GM21528 (cell line): ENCODE data around the gene SUSD4.
"Not testable (repeated sequence)": the region's sequence is repeated elsewhere in the genome, so short reads cannot be mapped to it uniquely, and the experiment has no call there.

Experiments
- ATAC-seq: cut with Tn5 transposase; IDR thresholded peaks from one replicate; pipeline ENCODE4 v1.9.1; 2021; ENCODE audit warnings: mild to moderate bottlenecking, moderate library complexity; ENCODE audit not compliant: unreplicated experiment, low FRiP score

SUSD4 gene

DNA sequence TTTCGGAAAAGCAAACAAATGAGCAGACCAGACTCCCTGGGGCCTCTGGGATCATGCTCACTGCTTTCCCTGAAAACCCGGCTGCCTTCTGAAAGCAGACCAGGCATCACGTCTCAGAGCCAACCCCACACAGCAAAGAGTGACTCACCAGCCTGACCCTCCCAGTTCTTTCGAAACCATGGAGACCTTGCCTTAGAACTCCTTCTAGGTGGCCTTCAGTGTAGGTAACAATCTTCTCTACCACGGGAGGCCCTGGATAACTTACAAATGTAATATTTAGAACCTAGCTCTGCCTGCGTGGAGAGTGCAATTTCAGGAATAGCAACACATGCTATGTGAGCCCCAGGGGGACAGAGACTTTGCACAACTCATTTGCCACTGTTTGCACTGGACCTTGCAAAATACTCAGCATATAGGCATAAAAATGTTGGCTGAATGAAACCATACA is 105.2 kb downstream of the SUSD4 start:
- ATAC-seq, result no peak

DNA sequence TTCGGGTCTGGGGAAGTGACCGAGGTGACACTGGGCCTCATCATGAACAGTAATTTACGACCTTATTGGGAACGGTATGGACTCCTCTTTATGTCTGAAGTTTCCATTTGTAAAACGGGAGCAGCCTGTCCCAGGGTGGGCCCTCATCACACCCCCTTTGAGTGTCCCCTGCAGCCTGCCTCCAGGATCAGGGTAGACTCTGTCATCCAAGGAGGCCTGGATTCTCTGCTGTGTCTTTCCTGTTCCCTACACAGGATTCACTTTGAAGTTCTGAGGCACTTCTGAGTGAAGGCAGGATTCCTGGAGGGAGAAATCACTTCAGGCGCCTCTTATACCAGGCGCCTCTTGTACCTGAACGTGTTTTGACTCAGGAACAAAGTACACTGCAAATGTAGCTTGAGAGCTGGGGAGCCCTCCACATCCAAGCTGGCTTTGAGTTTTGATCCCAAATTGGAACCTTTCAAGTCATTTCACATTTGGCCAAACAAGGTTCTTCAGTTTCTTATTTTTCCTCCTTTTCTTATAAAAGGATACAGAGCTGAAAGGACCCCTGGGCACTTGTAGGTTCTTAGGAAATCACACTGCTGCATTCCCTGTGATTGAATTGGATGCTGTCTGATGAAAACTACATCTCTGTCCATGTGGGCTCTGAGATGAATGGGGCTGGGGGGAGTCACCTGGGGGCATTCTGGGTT is 106.0 kb downstream of the SUSD4 start:
- no peak for ATAC-seq

DNA sequence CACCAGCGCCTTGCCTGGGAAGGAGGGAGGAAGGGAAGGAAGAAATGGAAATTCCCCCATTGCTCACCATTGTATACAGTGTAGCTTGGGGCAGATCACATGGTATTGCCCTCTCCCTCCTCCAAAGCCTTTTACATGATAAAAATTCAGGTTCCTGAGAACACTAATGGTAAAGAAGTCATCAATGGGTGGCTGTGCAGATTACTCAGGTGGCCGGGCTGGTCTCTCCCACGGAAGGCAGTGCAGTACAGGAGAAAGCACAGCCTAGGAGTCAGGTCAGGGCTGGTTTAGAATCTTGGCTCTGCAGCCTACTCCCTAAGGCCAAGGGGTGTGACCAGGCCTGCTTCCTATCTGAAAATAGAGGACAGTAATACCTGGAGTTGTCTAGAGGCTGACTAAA is 107.9 kb downstream of the SUSD4 start:
- ATAC-seq, result no peak

DNA sequence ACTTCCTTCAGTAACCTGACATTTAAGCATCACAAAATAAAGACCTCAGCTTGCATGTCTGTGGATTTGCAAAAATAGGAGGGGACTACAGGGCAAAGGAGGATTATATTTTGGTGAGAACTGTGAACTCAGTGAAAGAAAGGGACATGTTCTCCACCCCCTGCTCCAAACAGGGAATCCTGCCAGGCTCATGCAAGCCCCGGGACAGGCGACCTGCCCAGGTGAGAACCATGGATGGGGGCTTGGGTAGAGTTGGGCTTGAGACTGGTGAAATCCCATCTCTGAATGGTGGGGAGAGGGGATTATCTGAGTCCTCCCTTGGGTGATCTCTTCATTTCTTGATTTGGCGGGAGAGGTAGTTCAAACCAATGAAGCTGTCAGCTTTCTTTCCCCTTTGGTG is 110.1 kb downstream of the SUSD4 start:
- ATAC-seq, result no peak

DNA sequence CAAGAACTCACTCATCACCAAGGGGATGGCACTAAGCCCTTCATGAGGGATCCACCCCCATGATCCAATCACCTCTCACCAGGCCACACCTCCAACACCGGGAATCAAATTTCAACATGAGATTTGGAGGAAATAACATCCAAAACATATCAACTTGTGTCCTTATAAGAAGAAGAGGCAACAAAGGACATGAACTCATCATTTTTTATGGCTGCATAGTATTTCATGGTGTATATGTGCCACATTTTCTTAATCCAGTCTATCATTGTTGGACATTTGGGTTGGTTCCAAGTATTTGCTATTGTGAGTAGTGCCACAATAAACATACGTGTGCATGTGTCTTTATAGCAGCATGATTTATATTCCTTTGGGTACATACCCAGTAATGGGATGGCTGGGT is 112.6 kb downstream of the SUSD4 start:
- not testable (repeated sequence) for ATAC-seq

DNA sequence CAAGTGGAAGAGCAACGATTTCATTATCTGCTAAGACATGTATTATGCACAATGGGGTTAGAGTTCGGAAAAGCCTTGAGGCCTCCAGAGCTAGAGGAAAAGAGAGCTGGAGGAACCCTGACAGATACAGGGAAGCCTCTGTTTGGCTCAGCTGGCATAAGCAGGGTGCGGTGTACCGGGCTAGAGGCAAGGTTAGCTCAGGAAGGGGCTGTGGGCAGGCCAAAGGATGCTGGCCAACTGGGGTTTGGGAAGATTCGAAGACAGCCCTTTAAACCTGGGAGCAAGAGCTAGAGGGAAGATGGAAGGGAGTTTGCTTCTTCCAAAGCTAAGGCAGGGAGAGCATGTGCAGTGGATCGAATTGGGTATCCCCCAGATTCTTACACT is 113.4 kb downstream of the SUSD4 start:
- ATAC-seq, result no peak

DNA sequence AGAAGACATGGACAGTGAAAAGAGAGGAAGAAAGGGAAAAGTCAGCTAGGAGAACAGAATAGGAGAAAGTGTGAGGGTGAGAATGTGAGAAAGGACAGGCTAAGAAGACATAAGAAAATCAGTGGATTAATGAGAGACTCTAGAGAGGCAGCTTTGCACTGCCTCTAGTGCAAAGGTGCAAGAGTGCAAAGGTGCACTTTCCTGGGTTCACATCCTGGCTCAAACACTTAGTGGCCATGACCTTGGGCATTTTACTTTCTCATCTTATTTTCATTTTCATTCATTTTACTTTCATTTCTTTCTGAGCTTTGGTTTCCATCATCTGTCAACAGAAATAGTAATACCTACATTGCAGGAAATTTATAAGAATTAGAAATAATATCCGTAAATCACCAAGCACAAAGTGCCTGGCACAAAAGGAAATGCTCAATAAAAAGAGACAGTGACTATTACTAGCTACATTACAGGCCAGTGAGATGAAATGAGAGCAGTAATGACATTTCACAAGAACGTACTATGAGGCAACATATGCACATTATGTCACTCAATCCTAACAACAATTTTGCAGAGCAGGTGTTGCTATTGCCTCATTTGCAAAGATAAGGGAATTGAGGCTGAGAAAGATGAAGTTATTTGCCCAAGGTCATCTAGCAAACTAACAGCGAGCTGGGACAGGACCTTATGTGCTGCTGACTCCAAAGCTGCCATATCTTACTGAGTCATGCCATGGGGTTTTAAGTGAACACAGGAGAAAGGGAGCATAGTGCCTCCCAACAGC is 113.9 kb downstream of the SUSD4 start:
- ATAC-seq, result no peak

DNA sequence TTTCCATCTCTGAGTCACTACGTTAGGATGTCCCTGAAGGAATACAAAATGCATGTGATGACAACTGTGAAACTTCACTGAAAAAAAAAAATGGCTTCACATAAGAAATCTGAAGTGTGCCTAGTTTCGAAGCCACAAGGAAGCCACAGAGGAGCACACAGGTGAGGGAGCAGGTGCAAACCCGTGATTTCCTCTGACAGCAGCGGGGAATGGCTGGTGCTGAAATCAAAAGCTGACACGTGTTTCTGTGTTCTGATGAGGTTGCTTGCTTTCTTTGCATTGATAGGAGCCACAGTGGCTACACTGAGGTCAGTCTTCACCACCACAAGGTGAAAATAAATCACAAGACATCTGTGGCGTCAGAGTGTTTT is 115.2 kb downstream of the SUSD4 start:
- no peak for ATAC-seq

DNA sequence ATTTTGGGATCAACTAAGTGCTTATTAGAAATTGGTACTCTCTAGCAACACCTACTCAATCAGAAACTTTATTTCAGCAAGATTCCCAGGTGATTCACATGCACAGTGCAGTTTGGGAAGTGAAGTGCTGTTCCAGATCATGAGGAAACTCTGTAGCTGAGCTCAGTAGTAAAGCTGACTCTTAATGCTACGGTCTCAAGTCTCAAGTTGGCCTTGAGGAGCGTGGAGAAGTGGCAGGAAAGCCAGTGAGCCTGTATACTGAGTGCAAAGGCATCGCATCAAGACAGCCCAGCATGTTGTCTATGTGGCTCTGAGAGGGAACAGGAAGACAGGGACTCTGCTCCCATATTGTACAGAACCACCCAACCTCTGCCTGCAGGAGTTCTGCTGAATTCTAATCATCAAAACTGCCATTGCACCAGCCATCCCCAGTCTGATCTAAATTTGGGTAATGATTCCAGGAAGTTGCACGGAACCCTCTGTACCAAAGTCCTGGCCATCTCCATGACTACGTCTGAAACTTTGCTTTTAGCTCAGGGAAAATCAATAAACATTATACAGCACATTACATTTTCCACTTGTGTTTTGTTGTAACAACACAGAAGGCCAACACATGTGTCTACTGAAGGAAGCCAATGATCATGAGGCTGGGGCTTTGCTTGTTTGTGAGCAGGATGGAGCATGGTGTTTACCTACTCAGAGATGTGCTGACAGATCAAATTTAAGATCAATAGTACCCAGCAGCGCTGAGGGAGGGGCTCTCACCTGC is 115.8 kb downstream of the SUSD4 start:
- ATAC-seq, result no peak

DNA sequence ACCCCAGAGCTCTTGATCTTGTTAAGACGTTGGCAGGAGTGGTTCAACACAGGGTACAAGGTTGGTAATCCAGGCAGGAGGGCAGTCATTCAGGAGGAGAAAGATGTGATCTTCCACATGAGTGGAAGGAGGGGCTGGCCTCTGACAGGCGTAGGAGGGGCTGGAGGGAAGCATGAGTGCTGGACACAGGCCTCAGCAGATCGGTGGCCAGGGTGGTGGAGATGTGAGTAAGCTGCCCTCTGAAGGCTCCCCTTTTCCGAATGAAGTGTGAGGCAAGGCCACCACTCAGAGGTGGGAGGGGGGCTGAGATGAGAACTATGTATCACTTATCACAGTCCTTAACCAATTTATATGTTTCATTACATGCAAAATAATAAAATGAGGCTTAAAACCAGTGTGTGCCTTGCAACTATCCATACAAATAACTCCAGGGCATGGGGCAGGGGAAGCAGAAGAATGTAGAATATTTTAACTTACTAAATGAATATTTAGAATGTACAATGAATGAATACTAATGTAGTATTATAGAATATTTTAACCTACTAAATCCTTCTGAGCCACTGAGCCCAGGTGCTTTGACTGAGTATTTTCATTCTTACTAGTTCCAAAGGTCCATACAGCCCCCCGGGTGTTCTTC is 117.4 kb downstream of the SUSD4 start:
- no peak for ATAC-seq

DNA sequence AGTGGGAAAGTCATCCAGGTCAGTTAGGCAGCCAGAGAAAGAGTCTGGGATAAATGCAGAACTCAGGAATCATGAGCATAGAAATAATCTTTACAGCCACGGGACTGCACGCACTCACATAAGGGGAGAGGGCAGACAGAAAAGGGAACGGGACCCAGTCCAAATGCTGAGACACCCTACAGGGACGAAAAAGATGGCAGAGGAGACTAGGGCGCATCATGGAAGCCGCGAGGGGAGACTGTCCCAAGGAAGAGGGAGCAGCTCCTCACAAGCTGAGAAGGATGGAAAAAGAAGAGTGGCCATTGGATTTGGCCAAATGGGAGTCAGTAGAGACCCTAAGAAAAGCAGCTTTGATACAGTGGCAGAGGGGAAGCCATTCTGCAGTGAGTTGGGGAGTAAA is 118.0 kb downstream of the SUSD4 start:
- ATAC-seq, result no peak

DNA sequence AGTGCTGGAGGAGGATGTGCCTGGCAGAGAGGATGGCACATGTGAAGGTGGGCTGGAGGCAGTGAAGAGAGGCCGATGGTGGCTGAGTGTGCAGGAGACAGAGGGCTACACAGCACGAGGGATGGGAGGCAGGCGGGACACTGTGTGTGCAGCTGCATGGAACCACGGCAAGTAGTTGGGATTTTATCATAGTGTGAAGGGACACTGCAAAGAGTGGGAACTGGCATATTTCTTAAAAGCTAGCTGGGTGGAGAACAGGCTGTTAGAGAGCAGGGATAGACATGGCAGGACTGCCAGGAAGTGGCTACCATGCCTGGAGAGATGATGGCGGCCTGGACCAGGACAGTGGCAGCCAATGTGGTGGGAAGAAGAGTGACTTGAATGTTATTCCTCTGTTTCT is 118.6 kb downstream of the SUSD4 start:
- ATAC-seq, result no peak

DNA sequence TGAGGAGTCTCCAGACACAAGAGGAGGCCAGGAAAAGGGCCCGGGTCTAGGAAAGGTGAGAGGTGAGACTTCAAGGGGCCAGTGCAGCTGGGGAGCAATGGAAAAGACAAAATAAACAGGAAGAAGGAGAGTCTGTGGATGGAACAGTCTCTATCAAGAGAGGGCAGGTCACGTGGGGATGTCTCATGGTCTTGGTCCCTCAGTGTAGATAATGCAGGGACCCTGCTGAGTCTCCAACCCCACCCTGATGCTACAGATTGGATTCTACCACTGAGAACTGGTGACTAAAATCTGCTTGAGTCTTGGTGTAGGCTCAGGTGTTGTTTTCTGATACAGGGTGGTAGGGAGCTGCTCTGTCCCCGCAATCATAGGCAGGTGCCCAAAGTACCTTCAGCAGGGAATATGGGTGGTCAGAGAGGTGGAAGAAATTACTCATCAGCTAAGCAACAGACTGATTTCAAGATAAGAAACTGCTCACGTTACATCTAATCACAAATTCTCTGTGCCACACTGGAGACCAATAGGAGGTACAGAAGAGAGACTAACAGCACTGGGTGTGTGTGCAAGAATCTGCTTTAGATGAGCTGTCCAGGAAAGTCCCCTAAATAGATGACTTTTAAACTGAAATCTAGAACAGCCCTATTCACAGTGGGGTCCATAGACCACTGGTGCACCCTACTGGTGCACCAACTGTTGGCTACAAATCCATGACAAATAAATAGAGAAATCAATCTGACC is 119.4 kb downstream of the SUSD4 start:
- ATAC-seq, result no peak

DNA sequence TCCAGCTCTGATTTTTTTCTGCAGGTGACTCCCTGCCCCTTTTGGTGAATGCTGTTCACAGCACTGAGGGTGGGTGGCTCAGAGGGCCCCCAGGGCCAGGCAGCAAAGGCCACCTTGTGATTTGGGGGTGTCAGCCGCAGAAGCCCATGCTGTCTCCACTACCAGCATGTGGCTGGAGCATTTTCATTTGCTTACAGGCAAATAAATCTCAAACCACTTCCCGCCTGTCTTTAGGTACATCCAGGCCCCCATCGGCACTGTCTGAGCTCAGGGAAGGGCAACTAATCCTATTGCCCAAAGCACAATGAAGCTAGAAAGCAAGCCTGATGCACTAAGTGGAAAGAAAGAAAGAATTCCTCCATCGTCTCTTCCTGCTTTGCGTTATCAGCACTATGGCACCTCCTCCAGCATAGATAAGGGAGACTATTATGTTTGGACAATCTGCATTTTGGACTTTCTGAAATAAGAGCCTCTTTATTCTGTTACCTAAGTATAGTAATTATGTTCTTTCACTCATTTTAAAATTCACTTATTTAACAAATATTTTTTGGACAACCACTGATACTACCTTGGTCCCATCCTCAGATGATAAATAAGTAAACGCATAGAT is 120.4 kb downstream of the SUSD4 start:
- ATAC-seq, result no peak

DNA sequence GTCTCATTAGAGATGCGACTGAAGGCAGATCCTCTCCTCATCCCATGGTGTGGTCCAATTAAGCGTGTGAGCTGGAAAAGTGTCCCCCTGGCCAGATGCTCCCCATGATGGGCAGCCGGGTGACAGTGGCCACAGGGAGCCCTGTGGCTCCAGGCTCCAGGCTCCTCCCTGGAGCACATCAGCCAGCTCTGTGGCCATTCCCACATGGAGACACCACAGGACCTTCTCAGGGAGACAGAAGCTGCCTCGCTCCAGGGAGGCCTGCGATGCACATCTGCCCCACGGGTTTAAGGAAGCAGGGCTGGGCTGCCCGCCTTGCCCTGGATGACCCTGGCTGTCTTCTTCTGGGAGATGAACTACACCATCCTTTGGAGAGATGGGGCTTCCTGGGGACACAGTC is 121.0 kb downstream of the SUSD4 start:
- no peak for ATAC-seq

DNA sequence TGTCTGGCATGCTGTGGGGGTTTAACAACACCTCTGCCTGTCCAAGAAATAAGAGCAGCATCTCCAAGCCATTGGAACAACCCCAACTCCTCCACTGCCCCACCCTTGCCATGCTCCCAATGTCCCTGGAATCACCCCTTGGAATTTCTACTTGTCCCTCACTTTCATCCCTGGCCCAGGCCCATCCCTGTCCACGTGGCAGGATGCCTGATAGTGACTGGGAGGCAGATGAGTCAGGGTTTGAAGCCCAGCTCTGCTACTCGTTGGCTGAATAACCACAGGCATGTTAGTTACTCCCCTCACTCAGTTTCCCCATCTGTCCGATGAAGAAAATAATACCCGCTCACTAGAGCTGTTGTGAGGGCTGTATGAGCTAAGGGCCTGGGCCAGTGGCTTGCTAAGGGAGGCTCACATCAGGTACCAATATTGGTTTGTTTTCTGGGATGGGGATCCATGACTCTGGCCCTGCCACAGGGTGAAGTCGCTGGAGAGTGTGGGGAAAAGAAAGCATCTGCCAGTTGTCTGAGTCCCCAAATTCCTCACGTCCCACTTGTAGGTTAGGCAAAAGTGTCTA is 121.5 kb downstream of the SUSD4 start:
- no peak for ATAC-seq

DNA sequence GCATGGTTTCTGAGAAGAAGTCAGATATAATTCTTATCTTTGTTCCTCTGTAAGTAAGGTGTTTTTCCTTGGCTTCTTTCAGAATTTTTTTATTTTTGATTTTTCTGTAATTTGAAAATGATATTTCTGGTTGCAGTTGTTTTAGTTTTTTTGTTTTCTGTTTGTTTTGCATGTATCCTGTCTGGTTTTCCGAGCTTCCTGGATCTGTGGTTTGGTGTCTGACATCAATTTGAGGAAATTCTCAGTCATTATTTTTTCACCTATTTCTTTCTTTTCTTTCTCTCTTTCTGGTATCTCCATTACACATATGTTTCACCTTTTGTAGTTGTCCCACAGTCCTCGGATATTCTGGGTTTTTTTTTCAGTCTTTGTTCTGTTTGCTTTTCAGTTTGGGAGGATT is 123.9 kb downstream of the SUSD4 start:
- no peak for ATAC-seq

DNA sequence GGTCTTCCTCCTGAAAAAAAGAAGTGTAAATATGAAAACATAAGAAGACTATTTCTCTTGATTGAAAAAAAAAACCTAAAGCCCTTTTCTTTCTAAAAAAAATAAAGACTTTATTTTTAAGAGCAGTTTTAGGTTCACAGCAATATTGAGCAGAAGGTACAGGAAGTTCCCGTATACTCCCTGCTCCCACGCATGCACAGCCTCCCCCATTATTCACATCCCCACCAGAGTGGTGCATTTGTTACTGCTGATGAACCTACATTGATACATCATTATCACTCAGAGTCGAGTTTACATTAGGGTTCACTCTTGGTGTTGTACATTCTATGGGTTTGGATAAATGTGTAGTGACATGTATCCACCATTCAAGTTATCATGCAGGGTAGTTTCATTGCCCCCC is 128.9 kb downstream of the SUSD4 start:
- no peak for ATAC-seq

DNA sequence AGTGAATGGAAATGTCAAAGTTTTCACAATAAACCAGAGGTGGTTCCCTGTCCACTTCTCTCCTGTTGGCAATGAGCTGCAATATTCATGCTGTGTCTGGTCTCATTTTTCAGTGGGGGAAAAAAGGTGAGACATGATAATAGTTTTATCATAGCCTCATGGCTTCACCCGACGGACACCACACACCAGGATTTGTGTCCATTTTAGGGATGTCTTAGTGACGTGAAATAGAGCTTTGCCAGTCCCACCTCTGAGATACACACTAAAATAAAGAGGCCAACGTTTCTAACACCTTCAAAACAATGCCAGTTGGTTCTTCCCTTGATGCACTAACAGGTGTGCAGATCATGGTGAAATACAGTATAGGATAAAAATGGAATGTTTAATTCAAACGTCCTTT is 129.4 kb downstream of the SUSD4 start:
- no peak for ATAC-seq

DNA sequence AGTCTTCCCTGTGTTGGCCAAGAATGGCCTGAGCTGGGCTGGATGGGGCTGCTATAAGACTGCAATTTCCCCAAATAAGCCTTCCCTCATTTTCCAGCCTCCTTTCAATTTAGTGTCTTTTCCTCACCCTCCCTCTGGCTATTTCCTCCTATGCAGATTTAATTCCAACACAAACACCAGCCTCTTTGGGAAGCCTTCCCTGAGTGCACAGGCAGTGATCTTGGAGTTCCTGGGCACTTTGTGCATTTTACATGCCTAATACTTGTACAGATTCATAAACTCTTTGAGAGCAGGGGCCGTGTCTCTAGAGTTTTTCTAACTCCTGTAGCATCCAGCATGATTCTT is 129.8 kb downstream of the SUSD4 start:
- ATAC-seq, result no peak
